GM18909 (cell line): ENCODE results near the gene ALDH7A1.

Source experiments
- ATAC-seq: cut with Tn5 transposase; IDR thresholded peaks from one replicate; pipeline ENCODE4 v1.9.1; 2021; ENCODE audit warnings: mild to moderate bottlenecking; ENCODE audit not compliant: unreplicated experiment, poor library complexity

The ALDH7A1 gene

DNA sequence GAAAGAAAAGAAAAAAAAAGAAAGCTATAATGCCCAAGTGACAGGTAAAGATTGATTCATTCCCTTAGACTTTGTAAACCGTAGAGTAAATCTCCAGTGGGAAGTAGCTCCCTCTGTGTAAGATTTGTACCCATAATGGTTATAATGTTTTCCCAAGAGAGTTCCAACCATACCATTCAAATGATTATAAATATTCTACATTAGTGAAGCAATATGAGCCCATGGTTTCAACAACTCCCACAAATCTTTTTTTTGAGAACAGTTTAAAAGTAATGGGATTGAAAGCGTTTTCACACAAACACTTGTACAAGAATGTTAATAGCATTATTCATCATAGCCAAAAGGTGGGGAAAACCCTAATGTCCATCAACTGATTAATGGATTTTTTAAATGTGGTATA lies 113.8 kb downstream of the ALDH7A1 start:
- no peak for ATAC-seq
